ENCODE data around the gene NEUROD1.
A peak's percentile ranks its signal among the peaks of the same experiment; 100 is the strongest.

The NEUROD1 gene

DNA sequence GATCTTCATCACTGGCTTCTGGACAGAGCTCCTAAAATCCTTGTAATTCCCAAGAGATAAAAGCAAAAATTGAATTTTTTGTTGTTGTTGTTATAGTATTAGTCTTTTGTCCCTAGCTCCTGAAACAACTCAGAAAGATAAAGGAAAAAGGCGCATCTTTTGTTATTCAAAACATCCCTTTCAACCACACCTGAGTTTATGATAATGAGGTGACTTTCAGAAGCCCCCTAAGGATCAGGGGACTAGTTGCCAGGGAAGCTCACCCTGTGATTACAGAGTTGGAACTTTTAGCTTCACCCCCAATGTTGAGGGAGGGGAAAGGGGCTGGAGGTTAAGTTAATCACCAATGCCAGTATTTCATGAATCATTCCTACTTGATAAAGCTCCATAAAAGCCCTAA, 13.1 kb downstream of the NEUROD1 start:
- no peak overlapping the region for H3K4me2 ChIP-seq (ENCODE audit: low read length)
- H3K79me2 ChIP-seq (ENCODE audit: low read length), result no peaks in the 10 kb centered on the region
- no peaks in the 10 kb centered on the region for H4K20me1 ChIP-seq (ENCODE audit: insufficient read depth, low read length)
- H3K9ac ChIP-seq (ENCODE audit: low read length), result no peak overlapping the region
- H3K4me1 ChIP-seq (ENCODE audit: low read length), result peaks cover 13% of the 10 kb centered on the region
- H3K4me3 ChIP-seq (ENCODE audit: low read length), result no peak overlapping the region
- no peak overlapping the region for H3K27ac ChIP-seq (ENCODE audit: low read length)
- H3K9me3 ChIP-seq (ENCODE audit: insufficient read depth, low read length), result peaks cover 5% of the 10 kb centered on the region; the same call in 1 of the 2 replicates
- H2AFZ ChIP-seq (ENCODE audit: low read depth, low read length), result no peak overlapping the region
- no peaks in the 10 kb centered on the region for H3K36me3 ChIP-seq (replicated peaks; ENCODE audit: low read depth, low read length)
- H3K27me3 ChIP-seq (ENCODE audit: low read depth, low read length), result no peaks in the 10 kb centered on the region
- TF ChIP-seq, protein P1, sequence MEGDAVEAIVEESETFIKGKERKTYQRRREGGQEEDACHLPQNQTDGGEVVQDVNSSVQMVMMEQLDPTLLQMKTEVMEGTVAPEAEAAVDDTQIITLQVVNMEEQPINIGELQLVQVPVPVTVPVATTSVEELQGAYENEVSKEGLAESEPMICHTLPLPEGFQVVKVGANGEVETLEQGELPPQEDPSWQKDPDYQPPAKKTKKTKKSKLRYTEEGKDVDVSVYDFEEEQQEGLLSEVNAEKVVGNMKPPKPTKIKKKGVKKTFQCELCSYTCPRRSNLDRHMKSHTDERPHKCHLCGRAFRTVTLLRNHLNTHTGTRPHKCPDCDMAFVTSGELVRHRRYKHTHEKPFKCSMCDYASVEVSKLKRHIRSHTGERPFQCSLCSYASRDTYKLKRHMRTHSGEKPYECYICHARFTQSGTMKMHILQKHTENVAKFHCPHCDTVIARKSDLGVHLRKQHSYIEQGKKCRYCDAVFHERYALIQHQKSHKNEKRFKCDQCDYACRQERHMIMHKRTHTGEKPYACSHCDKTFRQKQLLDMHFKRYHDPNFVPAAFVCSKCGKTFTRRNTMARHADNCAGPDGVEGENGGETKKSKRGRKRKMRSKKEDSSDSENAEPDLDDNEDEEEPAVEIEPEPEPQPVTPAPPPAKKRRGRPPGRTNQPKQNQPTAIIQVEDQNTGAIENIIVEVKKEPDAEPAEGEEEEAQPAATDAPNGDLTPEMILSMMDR (IDR thresholded peaks at IDR 0.05; ENCODE audit: low read depth, low read length), result no peak

- Histone ChIP-seq H3K4me2 (ENCODE audit: low read length) (no peak overlapping the region), H3K27me3 (ENCODE audit: low read depth, low read length) (peaks cover 11% of the 10 kb centered on the region; the same call in 1 of the 2 replicates)
Measured at GRCh38 chr2:181662287-181662686, 18.0 kb downstream of the NEUROD1 start.

DNA sequence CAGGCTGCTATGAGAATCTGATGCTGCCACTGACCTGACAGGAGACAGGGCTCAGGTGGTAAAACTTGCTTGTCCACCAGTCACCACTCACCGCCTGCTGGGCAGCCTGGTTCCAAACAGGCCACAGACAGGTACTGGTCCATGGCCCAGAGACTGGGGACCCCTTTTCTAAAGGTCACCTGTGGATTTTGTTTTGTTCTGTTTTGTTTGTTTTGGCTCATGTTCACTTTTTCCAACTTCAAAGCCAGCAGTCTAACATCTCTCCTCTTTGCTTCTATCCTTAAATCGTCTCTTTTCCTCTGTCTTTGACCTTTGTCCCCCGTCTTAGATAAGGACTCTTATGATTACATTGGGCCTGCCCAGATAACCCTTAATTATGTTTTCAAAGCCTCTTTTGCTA, 20.1 kb downstream of the NEUROD1 start:
- TF ChIP-seq, protein P1 (IDR thresholded peaks at IDR 0.05; ENCODE audit: low read depth, low read length), result no peak
- no peak for TF ChIP-seq EZH2phosphoT487 (IDR thresholded peaks at IDR 0.05; ENCODE audit: low read depth)
- H3K4me3 ChIP-seq (ENCODE audit: low read length), result no peak overlapping the region
- peaks cover 11% of the 10 kb centered on the region; the same call in 1 of the 2 replicates for H3K27me3 ChIP-seq (ENCODE audit: low read depth, low read length)
- H4K20me1 ChIP-seq (ENCODE audit: insufficient read depth, low read length), result no peaks in the 10 kb centered on the region
- peaks cover 20% of the 10 kb centered on the region for H3K4me1 ChIP-seq (ENCODE audit: low read length)
- no peaks in the 10 kb centered on the region for H3K36me3 ChIP-seq (replicated peaks; ENCODE audit: low read depth, low read length)
- no peak overlapping the region for H3K4me2 ChIP-seq (ENCODE audit: low read length)
- H2AFZ ChIP-seq (ENCODE audit: low read depth, low read length), result no peak overlapping the region
- H3K27ac ChIP-seq (ENCODE audit: low read length), result no peak overlapping the region
- no peaks in the 10 kb centered on the region for H3K9me3 ChIP-seq (ENCODE audit: insufficient read depth, low read length)
- H3K79me2 ChIP-seq (ENCODE audit: low read length), result no peaks in the 10 kb centered on the region
- H3K9ac ChIP-seq (ENCODE audit: low read length), result no peak overlapping the region

More at GRCh38 chr2:181662287-181662686, 18.0 kb downstream of the NEUROD1 start:
- H3K36me3 ChIP-seq (replicated peaks; ENCODE audit: low read depth, low read length), result no peaks in the 10 kb centered on the region
- no peak overlapping the region for H2AFZ ChIP-seq (ENCODE audit: low read depth, low read length)
- H3K4me3 ChIP-seq (ENCODE audit: low read length), result no peak overlapping the region
- H3K9me3 ChIP-seq (ENCODE audit: insufficient read depth, low read length), result peaks cover 5% of the 10 kb centered on the region; the same call in 1 of the 2 replicates
- H3K27ac ChIP-seq (ENCODE audit: low read length), result no peak overlapping the region
- H3K4me1 ChIP-seq (ENCODE audit: low read length), result peaks cover 14% of the 10 kb centered on the region
- no peak overlapping the region for H3K9ac ChIP-seq (ENCODE audit: low read length)
- no peak for TF ChIP-seq EZH2phosphoT487 (IDR thresholded peaks at IDR 0.05; ENCODE audit: low read depth)
- TF ChIP-seq, protein P1 (IDR thresholded peaks at IDR 0.05; ENCODE audit: low read depth, low read length), result no peak
- no peaks in the 10 kb centered on the region for H4K20me1 ChIP-seq (ENCODE audit: insufficient read depth, low read length)
- H3K79me2 ChIP-seq (ENCODE audit: low read length), result no peaks in the 10 kb centered on the region

DNA sequence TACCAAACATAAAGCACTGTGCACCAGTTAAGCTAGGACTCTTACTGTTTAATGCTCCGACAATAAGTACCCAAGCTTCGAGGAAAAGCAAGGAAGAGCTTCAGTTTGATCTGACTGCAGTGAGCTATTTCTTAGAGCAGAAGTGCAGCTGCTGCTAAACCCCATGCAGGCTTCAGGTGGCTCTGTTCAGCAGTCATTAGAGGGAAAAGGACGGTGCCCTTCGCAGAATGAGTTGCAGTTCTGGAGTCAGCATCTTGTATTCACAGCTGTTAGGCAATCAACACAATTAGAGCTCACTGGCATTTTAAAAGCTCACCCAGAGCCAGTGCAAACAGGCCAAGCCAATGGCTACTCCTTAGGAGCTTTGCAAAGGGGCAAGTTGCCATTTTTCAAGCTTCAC, 21.9 kb downstream of the NEUROD1 start:
- peaks cover 20% of the 10 kb centered on the region for H3K4me1 ChIP-seq (ENCODE audit: low read length)
- H4K20me1 ChIP-seq (ENCODE audit: insufficient read depth, low read length), result no peaks in the 10 kb centered on the region
- no peak for TF ChIP-seq EZH2phosphoT487 (IDR thresholded peaks at IDR 0.05; ENCODE audit: low read depth)
- TF ChIP-seq, protein P1 (IDR thresholded peaks at IDR 0.05; ENCODE audit: low read depth, low read length), result peak; percentile 42
- H3K4me2 ChIP-seq (ENCODE audit: low read length), result no peak overlapping the region
- no peak overlapping the region for H2AFZ ChIP-seq (ENCODE audit: low read depth, low read length)
- H3K79me2 ChIP-seq (ENCODE audit: low read length), result no peaks in the 10 kb centered on the region
- no peak overlapping the region for H3K27ac ChIP-seq (ENCODE audit: low read length)
- peaks cover 11% of the 10 kb centered on the region; the same call in 1 of the 2 replicates for H3K27me3 ChIP-seq (ENCODE audit: low read depth, low read length)
- H3K36me3 ChIP-seq (replicated peaks; ENCODE audit: low read depth, low read length), result no peaks in the 10 kb centered on the region
- H3K9me3 ChIP-seq (ENCODE audit: insufficient read depth, low read length), result no peaks in the 10 kb centered on the region
- no peak overlapping the region for H3K9ac ChIP-seq (ENCODE audit: low read length)
- no peak overlapping the region for H3K4me3 ChIP-seq (ENCODE audit: low read length)
